Measurements from ENCODE around the gene RTN4RL1. TPM values are rescaled to one million over a fixed set of nuclear protein-coding genes. Genes with fewer than 3 reads are reported as not detected.

RTN4RL1 gene
- total and polyA plus RNA-seq, 12 donors, result 0.81 to 6.3 (median 2.7) TPM

GRCh38 chr17:2051933-2052559 is 26.9 kb upstream of the RTN4RL1 start:
- H3K4me3 ChIP-seq, result peak overlapping the region in 2 of 10 donors; percentile 57 to 58
- no peak for DNase-seq
- peaks cover 0 to 7% (median 0%) of the 10 kb centered on the region in 9 donors for H3K36me3 ChIP-seq
- no peak for TF ChIP-seq CTCF (IDR thresholded peaks at IDR 0.05)
- 43 to 56% methylated on average over 14 of the region's 14 CpGs for WGBS, 2 donors
- intact Hi-C loops (cut with DNase I), result loop anchor here in 5 of 10 donors (2.0 to 10.0 kb wide), 5 partner anchors 123 to 343 kb away; no protein-coding TSS in a partner anchor
- H3K4me1 ChIP-seq, result peaks cover 18 to 60% (median 50%) of the 10 kb centered on the region in 9 donors
- H3K9me3 ChIP-seq, result no peaks in the 10 kb centered on the region
- peaks cover 0 to 77% (median 13%) of the 10 kb centered on the region in 7 donors for H3K27me3 ChIP-seq
- no peak for ATAC-seq
- peak overlapping the region in 4 of 10 donors; percentile 26 to 62 (median 52) for H3K27ac ChIP-seq

- H3K27me3 ChIP-seq, result peaks cover 0 to 69% (median 11%) of the 10 kb centered on the region in 7 donors
- DNase-seq, result no peak
- no peaks in the 10 kb centered on the region for H3K9me3 ChIP-seq
- H3K4me3 ChIP-seq, result peak overlapping the region; percentile 38 to 88 (median 58)
- peaks cover 18 to 55% (median 47%) of the 10 kb centered on the region in 9 donors for H3K4me1 ChIP-seq
- no peak for TF ChIP-seq CTCF (IDR thresholded peaks at IDR 0.05)
- 6 to 10% methylated on average over 74 to 81 of the region's 81 CpGs for WGBS, 2 donors
- H3K36me3 ChIP-seq, result peaks cover 0 to 1% (median 0%) of the 10 kb centered on the region in 9 donors
- intact Hi-C loops (cut with DNase I), result loop anchor here in 5 of 10 donors (5.0 to 10.0 kb wide), 4 partner anchors 124 to 344 kb away; no protein-coding TSS in a partner anchor
- ATAC-seq, result peak in 1 of 8 donors; percentile 2
- peak overlapping the region in 8 of 10 donors; percentile 25 to 62 (median 32) for H3K27ac ChIP-seq
Measured at GRCh38 chr17:2051061-2051932, 26.2 kb upstream of the RTN4RL1 start.

- ATAC-seq (peak; percentile 37 to 61 (median 42)), DNase-seq (peak in 1 of 2 donors; percentile 72)
- 0 to 1% methylated on average over 58 to 85 of the region's 88 CpGs for WGBS, 2 donors
- no peak for TF ChIP-seq CTCF (IDR thresholded peaks at IDR 0.05)
- Histone ChIP-seq H3K4me1 (peaks cover 18 to 54% (median 45%) of the 10 kb centered on the region in 9 donors), H3K27me3 (peaks cover 0 to 63% (median 10%) of the 10 kb centered on the region in 7 donors), H3K4me3 (peak overlapping the region; percentile 38 to 88 (median 58)), H3K27ac (peak overlapping the region in 7 of 10 donors; percentile 25 to 61 (median 31)), H3K9me3 (no peaks in the 10 kb centered on the region), H3K36me3 (no peaks in the 10 kb centered on the region)
- intact Hi-C loops (cut with DNase I), result loop anchor here in 5 of 10 donors (5.0 to 10.0 kb wide), 4 partner anchors 124 to 344 kb away; no protein-coding TSS in a partner anchor
Measured at GRCh38 chr17:2050300-2051060, 25.3 kb upstream of the RTN4RL1 start.
